Ishikawa (cell line): ENCODE results near the gene ARHGAP45.

Source experiments
- EP300 ChIP-seq: IDR thresholded peaks from 2 replicates; pipeline ENCODE4 v1.6.1; 2012; ENCODE audit warnings: borderline replicate concordance
- RAD21 ChIP-seq: IDR thresholded peaks from 2 replicates; pipeline ENCODE4 v1.6.1; 2012; ENCODE audit warnings: low read depth
- REST ChIP-seq: IDR thresholded peaks from 2 replicates; pipeline ENCODE4 v1.6.1; 2012; ENCODE audit warnings: low read depth, mild to moderate bottlenecking

- TF ChIP-seq REST, result no peak
- TF ChIP-seq EP300, result no peak
- no peak for TF ChIP-seq RAD21
These were observed 42.1 kb downstream of the ARHGAP45 start for GRCh38 chr19:1109032-1109551.
